Fibroblast of skin of scalp (primary cell): ENCODE results near the gene KTN1.

Source experiments
- DNase-seq: peaks from one replicate; pipeline ENCODE4 v3.0.0-alpha.2; 2013

Gene KTN1

DNA sequence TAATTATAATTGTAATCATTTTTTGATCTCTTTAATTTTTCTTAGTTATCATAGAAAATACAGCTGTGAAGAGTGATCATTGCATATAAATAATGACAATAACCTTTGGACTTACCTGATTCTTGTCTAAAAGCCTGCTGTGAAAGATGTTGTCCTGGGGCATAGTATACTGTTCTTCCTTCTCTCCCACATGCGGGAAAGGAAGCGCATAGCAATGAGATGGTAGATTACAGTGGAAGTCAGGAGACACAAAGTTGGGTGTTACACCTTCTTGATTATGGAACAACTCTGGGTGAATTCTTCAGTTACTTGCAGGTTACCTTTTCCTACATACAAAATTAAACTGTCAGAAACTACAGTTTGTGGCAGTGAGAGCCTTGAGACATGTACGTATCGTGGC lies 140.8 kb downstream of the KTN1 start:
- DNase-seq = no peak

- DNase-seq = peak; percentile 85
These were observed 141.3 kb downstream of the KTN1 start for GRCh38 chr14:55721353-55721752.

- DNase-seq = no peak
These were observed 142.0 kb downstream of the KTN1 start for GRCh38 chr14:55722054-55722453.

DNA sequence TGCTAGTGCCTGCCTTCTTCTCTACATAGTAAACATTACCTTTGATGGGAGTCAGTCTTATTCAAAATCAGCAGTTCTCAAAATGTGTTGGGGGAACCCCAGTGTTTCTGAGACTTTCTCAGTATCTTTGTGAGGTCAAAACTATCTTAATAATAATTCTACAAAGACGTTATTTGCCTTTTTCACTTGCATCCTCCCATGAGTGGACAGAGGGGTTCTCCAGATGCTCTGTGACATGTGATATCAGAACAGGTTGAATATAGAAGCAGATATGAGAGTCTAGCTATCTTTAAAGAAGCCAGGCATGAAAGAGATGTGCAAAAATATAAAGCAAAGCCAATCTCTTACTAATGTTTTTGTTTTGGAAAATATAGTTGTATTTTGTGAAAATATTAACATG lies 144.7 kb downstream of the KTN1 start:
- DNase-seq = no peak

DNA sequence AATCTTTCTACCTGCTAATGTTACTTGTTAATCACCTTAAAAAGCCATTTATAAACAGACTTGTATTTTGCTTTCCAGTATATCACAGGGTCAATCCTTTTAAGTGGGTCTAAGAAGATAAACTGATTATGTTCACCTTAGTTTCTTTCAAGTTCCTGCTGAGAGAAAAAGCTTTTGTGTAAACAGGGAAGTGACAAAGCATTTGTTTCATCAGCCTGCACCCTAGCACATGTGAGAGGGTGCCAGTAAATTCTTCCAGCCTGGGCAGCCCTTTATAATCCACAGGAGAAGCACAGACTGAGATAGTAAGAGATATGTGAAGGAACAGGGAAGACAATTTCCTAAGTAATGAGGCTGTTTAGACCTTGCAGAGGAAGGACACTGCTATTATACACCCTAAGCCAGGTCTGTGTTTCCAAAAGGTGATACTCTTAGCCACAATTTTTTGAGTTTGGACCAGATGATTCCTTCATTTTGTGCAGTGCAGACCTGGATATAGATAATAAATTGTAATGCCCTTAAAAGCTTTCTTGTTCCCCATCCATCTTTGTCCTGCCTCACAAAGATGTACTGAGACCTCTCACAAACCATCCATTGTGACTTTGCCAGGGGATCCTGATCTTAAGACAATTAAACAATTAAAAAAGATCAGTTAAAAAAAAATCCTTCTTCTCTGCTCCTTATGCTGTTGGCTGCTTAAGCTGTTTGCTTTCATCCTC lies 150.7 kb downstream of the KTN1 start:
- DNase-seq = no peak

- no peak for DNase-seq
These were observed 151.4 kb downstream of the KTN1 start for GRCh38 chr14:55731311-55731872.

GRCh38 chr14:55731881-55732498 lies 152.0 kb downstream of the KTN1 start:
- DNase-seq = peak; percentile 42

- DNase-seq = no peak
These were observed 153.6 kb downstream of the KTN1 start for GRCh38 chr14:55733599-55733998.
